Endothelial cell of umbilical vein (primary cell): ENCODE data around the gene STKLD1. TPM values are rescaled to one million over a fixed set of nuclear protein-coding genes. Genes with fewer than 3 reads are reported as not detected.
A peak's percentile ranks its signal among the peaks of the same experiment; 100 is the strongest.
"Not testable (repeated sequence)": the region's sequence is repeated elsewhere in the genome, so short reads cannot be mapped to it uniquely, and the experiment has no call there.

ENCODE experiments used
- BruUV-seq: library from RNA; stranded (reverse); fragments of 400-500 nt; replicated peaks from 2 replicates; lab custom pipeline; 2021; lab: Mats Ljungman, UMichigan
- CTCF ChIA-PET: fragments of 300-600, 350-600 bp; sonication (Branson Sonifier 250); formaldehyde crosslinking; loops from one replicate; lab custom pipeline; 2021; ENCODE audit warnings: antibody characterized with exemption, inconsistent platforms; lab: Charles Lee
- POLR2A ChIA-PET: fragments of 300-600, 350-600 bp; sonication (Branson Sonifier 250); formaldehyde crosslinking; loops from one replicate; lab custom pipeline; 2021; ENCODE audit warnings: antibody characterized with exemption, inconsistent platforms; lab: Charles Lee
- DNase-seq: peaks from one replicate; pipeline ENCODE4 v3.0.0-alpha.2; 2011; ENCODE audit warnings: low read depth, low spot score
- FAIRE-seq: peaks from 2 replicates; lab custom pipeline; 2011; peaks lifted over from hg19 to GRCh38; lab: Jason Lieb, UNC
- H2AFZ ChIP-seq: 2 replicates; pipeline ENCODE4 v1.6.0; 2012; ENCODE audit warnings: low read depth, low read length, control low read depth, inconsistent platforms
- H3K27ac ChIP-seq: 2 replicates; pipeline ENCODE4 v1.5.1; 2011; ENCODE audit warnings: low read depth, mild to moderate bottlenecking, control low read depth, low read length, moderate library complexity; ENCODE audit not compliant: insufficient read depth
- H3K27me3 ChIP-seq, 2 experiments: 2 replicates each; pipeline versions ENCODE4 v1.6.0 to v1.6.1; 2011; ENCODE audit warnings: low read length in 2 of 2, mixed read lengths in 1 of 2; ENCODE audit not compliant: control insufficient read depth in 2 of 2, insufficient read depth in 2 of 2
- H3K36me3 ChIP-seq, 2 experiments: 2 replicates in 1 of 2; 3 replicates in 1 of 2; pipeline ENCODE4 v1.5.1; 2011; ENCODE audit warnings: low read length in 2 of 2, mild to moderate bottlenecking in 1 of 2, moderate library complexity in 1 of 2; ENCODE audit not compliant: control insufficient read depth in 2 of 2, insufficient read depth in 2 of 2; ENCODE audit errors: extremely low read depth in 1 of 2
- H3K4me1 ChIP-seq: 3 replicates; pipeline ENCODE4 v1.5.1; 2011; ENCODE audit warnings: mild to moderate bottlenecking, low read length; ENCODE audit not compliant: control insufficient read depth, insufficient read depth; ENCODE audit errors: extremely low read depth
- H3K4me2 ChIP-seq: 2 replicates; pipeline ENCODE4 v1.6.1; 2011; ENCODE audit warnings: low read length, control low read depth, mixed read lengths; ENCODE audit not compliant: insufficient read depth
- H3K4me3 ChIP-seq, 3 experiments: fragments of 200-600 bp in 1 of 3; sonication (generic), shearing (Covaris generic) in 1 of 3; replicated peaks in 1 of 3; 2 replicates each; pipeline ENCODE4 v1.5.1; 2011 to 2016; ENCODE audit warnings: control low read depth in 3 of 3, low read length in 3 of 3, mild to moderate bottlenecking in 2 of 3, inconsistent platforms in 1 of 3, low read depth in 1 of 3, moderate library complexity in 1 of 3; ENCODE audit not compliant: insufficient read depth in 1 of 3
- H3K79me2 ChIP-seq: 2 replicates; pipeline ENCODE4 v1.6.0; 2012; ENCODE audit warnings: low read length, inconsistent platforms; ENCODE audit not compliant: control insufficient read depth, insufficient read depth
- H3K9ac ChIP-seq: replicated peaks from 2 replicates; pipeline ENCODE3; 2011; ENCODE audit warnings: low read length, control low read depth; ENCODE audit not compliant: insufficient read depth; ENCODE audit errors: extremely low read depth
- H3K9me1 ChIP-seq: replicated peaks from 3 replicates; pipeline ENCODE4 v1.6.0; 2011; ENCODE audit warnings: mild to moderate bottlenecking, low read length; ENCODE audit not compliant: control insufficient read depth, insufficient read depth; ENCODE audit errors: extremely low read depth
- H3K9me3 ChIP-seq: replicated peaks from 2 replicates; pipeline ENCODE4 v1.5.1; 2012; ENCODE audit warnings: low read length, inconsistent platforms; ENCODE audit not compliant: control insufficient read depth, insufficient read depth
- H4K20me1 ChIP-seq: replicated peaks from 2 replicates; pipeline ENCODE3; 2011; ENCODE audit warnings: mild to moderate bottlenecking, low read length; ENCODE audit not compliant: control insufficient read depth, insufficient read depth; ENCODE audit errors: extremely low read depth
- POLR2A ChIP-seq: IDR thresholded peaks from 2 replicates; pipeline ENCODE4 v1.6.1; 2012; ENCODE audit warnings: low read depth, mild to moderate bottlenecking, control low read depth, low read length
- POLR2AphosphoS5 ChIP-seq: IDR thresholded peaks from 2 replicates; pipeline ENCODE4 v1.6.1; 2012; ENCODE audit warnings: low read depth, mild to moderate bottlenecking, control low read depth, low read length, moderate library complexity; ENCODE audit not compliant: insufficient read depth
- dilution Hi-C: fragments of 300-500 bp; cut with MboI; formaldehyde crosslinking; loops from one replicate; pipeline ENCODE4 v1.15.0; 2019; ENCODE audit warnings: low sequenced_read_pairs; ENCODE audit not compliant: extremely low pct_ligation_motif_present
- intact Hi-C: fragments of 100-400 bp; cut with micrococcal nuclease; formaldehyde crosslinking; loops from one replicate; pipeline ENCODE4 v1.10.0; 2022
- polyA plus RNA-seq, 4 experiments: library from polyadenylated mRNA; depleted of rRNA in 3 of 4; stranded (reverse) in 3 of 4; unstranded in 1 of 4; fragments of >200 nt; gene quantifications; 2 replicates each; pipeline versions ENCODE4 v1.2.1 to v1.2.3, GENCODE V29; 2011 to 2012; ENCODE audit warnings: missing spikeins in 1 of 4
- total RNA-seq: library from RNA; stranded (reverse); gene quantifications from 2 replicates; pipeline ENCODE4 v1.2.3, GENCODE V29; 2021
- TF ChIP-seq, protein P1 (sequence below), 2 donors: IDR thresholded peaks; 1 replicate in 1 of 2; 2 replicates in 1 of 2; pipeline ENCODE4 v1.5.1; 2011; ENCODE audit warnings: low read length in 2 of 2, mild to moderate bottlenecking in 2 of 2, moderate library complexity in 2 of 2, control low read depth in 1 of 2, inconsistent platforms in 1 of 2, low read depth in 1 of 2; ENCODE audit not compliant: insufficient read depth in 1 of 2; ENCODE audit errors: extremely low read depth in 1 of 2

Gene STKLD1
- total and polyA plus RNA-seq, 2 donors (not counting 3 experiments of a cell fraction or from before 2014, with no cell fraction given): 0.29 to 0.77 TPM

DNA sequence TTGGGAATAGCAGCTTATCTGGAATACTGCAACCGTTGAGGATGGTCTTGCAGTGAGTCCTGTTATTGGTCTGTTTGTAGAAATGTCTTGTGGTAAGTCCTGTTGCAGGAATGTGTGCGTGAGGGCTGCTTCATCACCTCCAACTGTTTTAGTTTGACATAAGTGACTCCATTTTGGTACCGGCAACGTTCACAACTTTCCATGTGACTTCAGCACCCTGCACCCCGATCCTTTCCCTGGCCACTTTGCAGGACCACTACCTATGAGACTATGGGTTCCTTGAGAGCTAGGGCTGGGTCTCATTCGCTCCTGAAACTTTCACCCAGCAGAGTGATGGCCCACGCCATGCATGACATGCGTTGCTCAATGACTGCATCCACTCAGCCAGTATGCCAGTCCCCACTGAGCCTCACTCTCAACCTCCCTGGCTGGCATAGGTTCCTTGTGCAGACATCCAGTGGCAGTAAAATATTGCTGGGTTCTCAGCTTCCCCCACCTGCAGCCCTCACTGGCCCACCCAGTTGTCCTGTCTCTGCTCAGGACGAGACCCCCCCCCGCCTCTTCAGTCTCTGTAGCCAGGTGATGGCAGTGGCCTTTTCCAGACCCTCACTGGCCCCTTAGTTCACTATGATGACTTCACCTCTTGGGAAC, 48.2 kb upstream of the STKLD1 start:
- Histone ChIP-seq H3K27me3 (no peaks in the 10 kb centered on the region), H3K27ac (no peak overlapping the region), H4K20me1 (no peaks in the 10 kb centered on the region), H3K79me2 (peaks cover under 1% of the 10 kb centered on the region), H3K4me3 (no peak overlapping the region), H3K4me2 (no peak overlapping the region), H3K9ac (no peak overlapping the region), H2AFZ (no peak overlapping the region), H3K9me3 (no peaks in the 10 kb centered on the region), H3K9me1 (no peaks in the 10 kb centered on the region), H3K4me1 (no peaks in the 10 kb centered on the region), H3K36me3 (peaks cover 10 to 22% of the 10 kb centered on the region in 2 experiments)
- DNase-seq (no peak), FAIRE-seq (no peak)
- dilution Hi-C loops (no loop called here), intact Hi-C loops (loop anchor here (2.0 kb wide), 1 partner anchor 89 kb away; no protein-coding TSS in a partner anchor)
- TF ChIP-seq POLR2AphosphoS5: peak; percentile 22
- no peak for TF ChIP-seq POLR2A
- no TSS peak for BruUV-seq
- POLR2A ChIA-PET: no interaction called here
- CTCF ChIA-PET: interaction anchor here (5.6 kb wide), 1 partner anchor 141 kb away, joined by 128 read pairs; no protein-coding TSS in a partner anchor

DNA sequence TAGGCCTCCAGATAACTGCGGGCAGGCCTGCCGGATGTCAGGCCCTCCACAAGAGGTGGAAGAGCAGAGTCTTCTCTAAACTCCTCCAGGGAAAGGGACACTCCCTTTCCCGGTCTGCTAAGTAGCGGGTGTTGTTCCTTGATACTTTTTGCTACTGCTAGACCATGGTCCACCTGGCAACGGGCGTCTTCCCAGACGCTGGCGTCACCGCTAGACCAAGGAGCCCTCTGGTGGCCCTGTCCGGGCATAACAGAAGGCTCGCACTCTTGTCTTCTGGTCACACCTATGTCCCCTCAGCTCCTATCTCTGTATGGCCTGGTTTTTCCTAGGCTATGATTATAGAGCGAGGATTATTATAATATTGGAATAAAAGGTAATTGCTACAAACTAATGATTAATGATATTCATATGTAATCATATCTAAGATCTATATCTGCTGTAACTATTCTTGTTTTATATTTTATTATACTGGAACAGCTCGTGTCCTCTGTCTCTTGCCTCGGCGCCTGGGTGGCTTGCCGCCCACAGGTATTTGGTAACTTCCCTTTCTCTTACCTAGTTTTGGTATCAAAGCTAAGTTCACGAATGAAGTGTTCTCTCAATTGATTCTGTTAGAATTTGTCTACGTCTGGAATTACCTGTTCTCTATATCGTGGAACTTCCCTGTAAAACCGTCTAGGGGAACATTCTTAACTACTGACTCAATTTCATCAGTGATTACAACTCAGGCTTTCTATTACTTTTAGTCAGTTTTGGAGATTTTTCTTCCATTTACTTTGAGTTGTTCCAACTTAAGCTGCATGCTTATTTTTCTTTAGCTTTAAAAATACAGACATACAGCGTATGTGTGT, 46.6 kb upstream of the STKLD1 start:
- H4K20me1 ChIP-seq, H3K79me2 ChIP-seq, H3K9me3 ChIP-seq, H3K27me3 ChIP-seq, BruUV-seq, H3K9ac ChIP-seq, H3K4me1 ChIP-seq, H3K27ac ChIP-seq, dilution Hi-C loops, POLR2A ChIA-PET, H3K9me1 ChIP-seq, H3K4me3 ChIP-seq, H3K4me2 ChIP-seq, H2AFZ ChIP-seq, DNase-seq: not testable (repeated sequence)
- peaks cover 11 to 38% of the 10 kb centered on the region in 2 experiments for H3K36me3 ChIP-seq
- CTCF ChIA-PET: interaction anchor here (0.8 to 5.6 kb wide), 21 partner anchors 9 to 169 kb away, joined by 3 to 128 read pairs (median 4); partner anchors contain the start of genes MED22 and RPL7A
- intact Hi-C loops: loop anchor here (1.0 to 2.0 kb wide), 2 partner anchors 91 to 144 kb away; no protein-coding TSS in a partner anchor
- peak; percentile 39 for TF ChIP-seq POLR2AphosphoS5
- TF ChIP-seq, protein P1, sequence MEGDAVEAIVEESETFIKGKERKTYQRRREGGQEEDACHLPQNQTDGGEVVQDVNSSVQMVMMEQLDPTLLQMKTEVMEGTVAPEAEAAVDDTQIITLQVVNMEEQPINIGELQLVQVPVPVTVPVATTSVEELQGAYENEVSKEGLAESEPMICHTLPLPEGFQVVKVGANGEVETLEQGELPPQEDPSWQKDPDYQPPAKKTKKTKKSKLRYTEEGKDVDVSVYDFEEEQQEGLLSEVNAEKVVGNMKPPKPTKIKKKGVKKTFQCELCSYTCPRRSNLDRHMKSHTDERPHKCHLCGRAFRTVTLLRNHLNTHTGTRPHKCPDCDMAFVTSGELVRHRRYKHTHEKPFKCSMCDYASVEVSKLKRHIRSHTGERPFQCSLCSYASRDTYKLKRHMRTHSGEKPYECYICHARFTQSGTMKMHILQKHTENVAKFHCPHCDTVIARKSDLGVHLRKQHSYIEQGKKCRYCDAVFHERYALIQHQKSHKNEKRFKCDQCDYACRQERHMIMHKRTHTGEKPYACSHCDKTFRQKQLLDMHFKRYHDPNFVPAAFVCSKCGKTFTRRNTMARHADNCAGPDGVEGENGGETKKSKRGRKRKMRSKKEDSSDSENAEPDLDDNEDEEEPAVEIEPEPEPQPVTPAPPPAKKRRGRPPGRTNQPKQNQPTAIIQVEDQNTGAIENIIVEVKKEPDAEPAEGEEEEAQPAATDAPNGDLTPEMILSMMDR (IDR thresholded peaks at IDR 0.05; ENCODE audit: extremely low read depth in 1 of 2, insufficient read depth in 1 of 2, low read depth in 1 of 2, low read length in 2 of 2): peak; percentile 13 to 53
- peak; percentile 8 for FAIRE-seq
